Measurements from ENCODE around the gene PELI2.

GRCh38 chr14:56168007-56168616 is 49.9 kb downstream of the PELI2 start:
- TF ChIP-seq ZNF281 (CRISPR knock-in tag; IDR thresholded peaks at IDR 0.05) (no peak), CTCF (IDR thresholded peaks at IDR 0.05) (no peak), NR3C1 (CRISPR knock-in tag; conservative IDR thresholded peaks at IDR 0.05; ENCODE audit: low read depth) (no peak)
- TF ChIP-seq, protein P1, sequence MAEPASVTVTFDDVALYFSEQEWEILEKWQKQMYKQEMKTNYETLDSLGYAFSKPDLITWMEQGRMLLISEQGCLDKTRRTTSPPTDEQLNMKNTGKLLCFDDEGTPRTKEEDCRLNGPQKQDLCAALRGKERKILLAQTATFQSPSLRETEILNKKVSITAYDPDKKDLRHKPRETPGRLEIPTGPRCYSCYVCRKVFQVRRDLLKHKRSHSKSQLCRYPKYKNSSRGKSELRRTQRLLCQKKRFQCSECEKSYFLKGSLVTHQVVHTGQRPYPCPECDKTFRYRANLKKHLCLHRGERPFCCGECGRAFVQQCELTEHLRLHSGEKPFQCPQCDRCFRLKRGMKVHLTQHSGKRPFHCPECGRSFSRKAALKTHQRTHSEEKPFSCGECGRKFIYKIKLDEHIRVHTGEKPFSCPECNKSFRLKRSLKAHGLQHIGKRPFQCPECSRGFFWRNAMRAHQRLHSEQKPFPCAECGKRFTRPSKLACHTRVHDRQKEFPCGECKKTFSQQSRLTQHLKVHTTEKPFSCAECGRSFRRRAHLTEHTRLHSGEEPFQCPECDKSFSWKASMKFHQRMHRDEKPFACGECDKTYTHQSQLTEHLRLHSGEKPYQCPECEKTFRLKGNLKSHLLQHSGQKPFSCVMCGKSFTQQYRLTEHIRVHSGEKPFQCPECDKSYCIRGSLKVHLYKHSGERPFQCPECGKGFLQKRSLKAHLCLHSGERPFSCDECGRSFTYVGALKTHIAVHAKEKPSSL (CRISPR knock-in tag; conservative IDR thresholded peaks at IDR 0.05): no peak

Measured in WTC11 (cell line).